Mesodermal cell (in vitro differentiated cells): Measurements from ENCODE around the gene ANTXR1.
"Not testable (repeated sequence)": the region's sequence is repeated elsewhere in the genome, so short reads cannot be mapped to it uniquely, and the experiment has no call there.

Source experiments
- H3K27ac ChIP-seq: 2 replicates; pipeline ENCODE4 v1.7.0; 2013; ENCODE audit warnings: mild to moderate bottlenecking, low read depth, low read length, moderate library complexity; ENCODE audit not compliant: severe bottlenecking
- H3K36me3 ChIP-seq: 2 replicates; pipeline ENCODE4 v1.7.1; 2013; ENCODE audit warnings: mild to moderate bottlenecking, low read length, moderate library complexity; ENCODE audit not compliant: control insufficient read depth, insufficient read depth
- H3K4me1 ChIP-seq: one replicate; pipeline ENCODE4 v1.7.1; 2013; ENCODE audit warnings: mild to moderate bottlenecking, low read length; ENCODE audit not compliant: insufficient read depth, control insufficient read depth, poor library complexity, severe bottlenecking
- H3K4me3 ChIP-seq: 2 replicates; pipeline ENCODE4 v1.7.0; 2013; ENCODE audit warnings: low read length, control low read depth, mild to moderate bottlenecking; ENCODE audit not compliant: insufficient read depth, poor library complexity, severe bottlenecking; ENCODE audit errors: extremely low read depth
- H3K9me3 ChIP-seq: 2 replicates; pipeline ENCODE4 v1.7.1; 2013; ENCODE audit warnings: mild to moderate bottlenecking, low read length, moderate library complexity; ENCODE audit not compliant: control insufficient read depth
- whole genome bisulfite sequencing, 2 experiments: methylation state at CpG; one replicate each; pipeline ENCODE4 v1.1.5; 2013; ENCODE audit warnings: missing lambda C conversion rate in 2 of 2; ENCODE audit not compliant: insufficient coverage in 2 of 2; 5-methylcytosine and 5-hydroxymethylcytosine counted together

The ANTXR1 gene

DNA sequence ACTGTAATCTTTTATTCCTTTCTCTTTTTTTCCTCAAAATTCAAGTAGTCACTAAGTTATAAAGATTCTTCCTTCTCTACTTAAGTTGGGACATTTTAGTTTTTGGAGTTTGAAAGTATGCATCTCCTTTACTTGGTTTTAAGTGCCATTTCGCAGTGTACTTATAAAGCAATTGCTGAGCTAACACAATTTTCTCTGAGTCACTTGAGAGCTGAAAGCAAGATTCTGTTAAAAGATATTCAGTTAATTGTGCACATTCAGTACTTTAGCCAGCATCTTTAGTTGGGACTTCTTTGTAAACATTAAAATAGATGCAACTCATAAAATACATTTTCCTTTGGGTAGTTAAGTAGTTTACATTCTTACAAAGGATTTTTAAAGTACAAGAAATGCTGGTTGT, 238.0 kb downstream of the ANTXR1 start:
- WGBS, 2 experiments, result 80% methylated on average over 1 of the region's 1 CpG; no CpG with 5 or more reads in 1 of the 2 experiments
- H3K4me3 ChIP-seq, result no peak overlapping the region
- no peaks in the 10 kb centered on the region for H3K4me1 ChIP-seq
- peaks cover 20% of the 10 kb centered on the region for H3K36me3 ChIP-seq
- no peaks in the 10 kb centered on the region for H3K9me3 ChIP-seq
- no peak overlapping the region for H3K27ac ChIP-seq

DNA sequence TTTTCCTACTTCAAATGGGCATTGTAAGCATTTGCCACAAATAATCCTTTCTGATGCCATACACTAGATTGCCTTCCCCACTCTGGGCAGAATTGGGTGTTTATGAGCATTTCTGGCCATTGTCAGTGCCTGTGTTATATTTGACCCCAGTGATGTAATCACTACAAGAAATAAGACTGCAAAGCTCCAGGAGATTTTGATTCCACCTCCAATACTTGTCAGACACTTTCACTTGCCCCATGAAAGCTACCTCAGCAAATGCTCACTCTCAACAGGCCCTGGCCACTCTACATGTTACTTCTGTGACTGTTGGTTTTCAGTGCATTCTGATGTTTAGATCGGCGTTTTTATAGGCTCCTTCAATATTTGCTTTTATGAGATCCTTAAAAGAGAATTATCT, 239.0 kb downstream of the ANTXR1 start:
- Histone ChIP-seq H3K36me3 (peaks cover 10% of the 10 kb centered on the region), H3K4me3 (no peak overlapping the region), H3K4me1 (no peaks in the 10 kb centered on the region), H3K27ac (no peak overlapping the region), H3K9me3 (no peaks in the 10 kb centered on the region)
- 92% methylated on average over 2 of the region's 2 CpGs; no CpG with 5 or more reads in 1 of the 2 experiments for WGBS, 2 experiments

DNA sequence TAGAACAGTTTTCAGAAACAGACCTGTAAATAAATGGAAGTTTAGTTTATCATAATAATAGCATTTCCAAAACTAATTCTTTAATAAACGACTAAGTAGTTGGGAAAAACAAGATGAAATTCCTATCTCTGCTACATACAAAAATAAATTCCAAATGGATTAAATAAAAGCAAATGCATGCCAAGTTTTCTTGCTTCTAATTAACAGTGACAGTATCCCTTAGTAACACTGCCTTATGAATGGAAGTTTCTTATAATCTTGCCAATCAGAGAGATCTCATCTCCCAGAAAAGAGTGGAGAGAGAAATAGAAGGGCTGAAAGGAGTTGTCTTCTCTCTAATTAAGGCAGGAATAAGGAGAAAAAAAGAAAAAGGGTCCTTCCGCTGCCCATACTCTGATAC, 240.1 kb downstream of the ANTXR1 start:
- no peak overlapping the region for H3K4me3 ChIP-seq
- no peaks in the 10 kb centered on the region for H3K36me3 ChIP-seq
- no peak overlapping the region for H3K27ac ChIP-seq
- no CpG with 5 or more reads among the region's 2 CpGs for WGBS, 2 experiments
- H3K9me3 ChIP-seq, result no peaks in the 10 kb centered on the region
- no peaks in the 10 kb centered on the region for H3K4me1 ChIP-seq

DNA sequence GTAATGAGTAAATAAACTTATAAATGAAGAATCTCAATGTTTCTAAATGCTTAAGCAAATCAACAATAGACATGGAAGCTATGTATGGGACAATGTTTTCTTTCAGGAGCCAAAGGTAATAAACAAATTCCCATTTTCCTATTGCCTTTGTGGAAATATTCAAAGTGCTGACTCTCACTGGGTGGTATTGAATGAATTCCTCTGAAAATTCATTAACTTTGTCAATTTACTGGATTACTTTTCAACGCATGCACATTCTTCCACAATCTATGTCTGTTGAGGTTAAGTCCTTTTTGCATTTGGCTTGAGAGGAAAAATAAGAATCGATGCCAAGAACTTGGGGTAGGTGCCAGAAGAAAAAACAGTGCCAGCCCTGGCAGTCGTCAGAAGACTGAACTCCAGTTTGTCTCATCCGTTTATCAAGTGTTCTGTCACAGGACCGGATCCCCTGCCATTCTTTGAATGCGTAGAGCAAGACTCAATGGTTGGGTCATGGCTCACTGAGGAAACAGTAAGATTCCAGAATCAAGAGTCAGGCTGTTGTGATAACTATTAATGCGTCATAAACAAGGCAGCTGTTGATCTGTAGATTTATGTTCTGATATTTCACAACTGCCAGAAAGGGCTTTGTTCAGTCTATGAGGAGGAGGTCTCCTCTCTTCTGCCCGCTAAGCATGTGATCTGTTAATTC, 240.8 kb downstream of the ANTXR1 start:
- H3K4me1 ChIP-seq, result no peaks in the 10 kb centered on the region
- H3K9me3 ChIP-seq, result peaks cover 4% of the 10 kb centered on the region
- H3K4me3 ChIP-seq, result no peak overlapping the region
- no peak overlapping the region for H3K27ac ChIP-seq
- no peaks in the 10 kb centered on the region for H3K36me3 ChIP-seq
- 90 to 91% methylated on average over 6 of the region's 8 CpGs for WGBS, 2 experiments

DNA sequence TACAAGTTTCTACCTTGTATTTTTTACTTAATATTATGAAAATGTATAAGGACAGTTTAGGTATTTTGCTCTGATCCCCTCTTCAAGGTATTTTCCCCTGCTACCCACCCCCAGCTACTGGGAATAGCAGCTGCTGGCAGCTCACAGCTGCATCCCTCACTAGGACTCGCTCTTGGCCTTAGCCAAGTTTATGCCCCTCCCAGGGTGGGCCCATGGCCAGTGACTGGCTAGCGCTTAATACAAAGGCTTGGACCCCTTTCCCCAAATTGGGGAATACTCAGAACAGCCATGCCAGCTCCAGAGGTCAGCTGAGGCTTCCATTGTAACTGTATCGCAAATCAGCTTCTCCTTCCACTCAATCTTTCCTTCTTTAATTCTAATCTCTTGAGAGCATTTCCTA, 242.8 kb downstream of the ANTXR1 start:
- Histone ChIP-seq H3K36me3 (no peaks in the 10 kb centered on the region), H3K4me3 (no peak overlapping the region), H3K9me3 (peaks cover 19% of the 10 kb centered on the region), H3K27ac (no peak overlapping the region), H3K4me1 (no peaks in the 10 kb centered on the region)
- WGBS, 2 experiments, result 90 to 100% methylated on average over 3 of the region's 3 CpGs

DNA sequence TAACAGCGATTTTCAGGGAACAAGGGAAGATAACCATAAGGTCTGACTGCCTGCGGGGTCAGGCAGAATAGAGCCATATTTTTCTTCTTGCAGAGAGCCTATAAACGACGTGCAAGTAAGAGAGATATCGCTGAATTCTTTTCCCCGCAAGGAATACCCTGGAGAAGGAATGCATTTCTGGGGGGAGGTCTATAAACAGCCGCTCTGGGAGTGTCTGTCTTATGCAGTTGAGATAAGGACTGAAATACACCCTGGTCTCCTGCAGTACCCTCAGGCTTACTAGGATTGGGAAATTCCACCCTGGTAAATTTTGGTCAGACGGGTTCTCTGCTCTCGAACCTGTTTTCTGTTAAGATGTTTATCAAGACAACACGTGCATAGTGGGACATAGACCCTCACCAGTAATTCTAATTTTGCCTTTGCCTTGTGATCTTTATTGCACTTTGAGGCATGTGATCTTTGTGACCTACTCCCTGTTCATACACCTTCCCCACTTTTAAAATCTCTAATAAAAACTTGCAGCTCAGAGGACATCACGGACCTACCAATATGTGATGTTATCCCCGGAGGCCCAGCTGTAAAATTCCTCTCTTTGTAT, 247.1 kb downstream of the ANTXR1 start:
- not testable (repeated sequence) for H3K4me3 ChIP-seq, H3K36me3 ChIP-seq, H3K27ac ChIP-seq, H3K4me1 ChIP-seq
- peaks cover 38% of the 10 kb centered on the region for H3K9me3 ChIP-seq
- WGBS, 2 experiments, result 88 to 93% methylated on average over 9 of the region's 12 CpGs

DNA sequence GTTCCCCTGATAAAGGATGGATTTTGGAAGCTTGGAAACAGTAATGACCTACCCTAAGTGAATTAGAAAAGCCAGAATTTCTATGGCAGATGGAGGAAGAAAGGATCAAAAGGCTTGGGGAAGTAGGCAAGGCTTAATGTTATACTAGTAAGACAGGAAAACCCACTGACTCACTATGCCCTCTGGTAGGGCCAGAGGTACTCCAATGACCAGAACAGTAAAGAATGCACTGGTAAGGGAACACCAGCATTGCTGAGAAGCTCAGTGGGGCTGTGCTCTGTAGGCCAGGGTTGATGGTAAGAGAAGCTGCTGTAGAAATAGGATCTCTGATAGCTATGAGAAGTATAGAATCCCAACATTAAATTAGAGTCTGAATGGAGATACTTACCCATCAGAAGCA, 247.7 kb downstream of the ANTXR1 start:
- H3K4me3 ChIP-seq, result no peak overlapping the region
- no peaks in the 10 kb centered on the region for H3K4me1 ChIP-seq
- peaks cover 41% of the 10 kb centered on the region for H3K9me3 ChIP-seq
- no peak overlapping the region for H3K27ac ChIP-seq
- H3K36me3 ChIP-seq, result no peaks in the 10 kb centered on the region

DNA sequence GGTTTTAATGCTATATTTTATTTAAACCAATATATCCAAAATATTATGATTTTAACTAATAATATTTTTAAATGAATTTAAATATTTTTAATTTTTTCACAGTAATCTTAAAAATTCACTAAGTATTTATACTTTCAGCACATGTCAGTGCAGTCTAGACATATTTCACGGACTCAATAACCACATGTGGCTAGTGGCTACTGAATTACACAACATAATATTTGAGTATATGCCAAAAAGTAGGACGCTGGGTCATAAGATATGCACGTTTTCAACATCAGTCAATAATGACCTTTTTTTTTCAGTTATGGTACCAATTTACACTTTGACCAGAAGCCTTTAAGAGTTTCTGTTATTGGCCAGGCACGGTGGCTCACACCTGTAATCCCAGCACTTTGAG, 256.4 kb downstream of the ANTXR1 start:
- H3K27ac ChIP-seq, result no peak overlapping the region
- no peaks in the 10 kb centered on the region for H3K4me1 ChIP-seq
- peaks cover 4% of the 10 kb centered on the region for H3K9me3 ChIP-seq
- no peak overlapping the region for H3K4me3 ChIP-seq
- WGBS, 2 experiments, result 70 to 100% methylated on average over 1 to 2 of the region's 4 CpGs
- H3K36me3 ChIP-seq, result no peaks in the 10 kb centered on the region

DNA sequence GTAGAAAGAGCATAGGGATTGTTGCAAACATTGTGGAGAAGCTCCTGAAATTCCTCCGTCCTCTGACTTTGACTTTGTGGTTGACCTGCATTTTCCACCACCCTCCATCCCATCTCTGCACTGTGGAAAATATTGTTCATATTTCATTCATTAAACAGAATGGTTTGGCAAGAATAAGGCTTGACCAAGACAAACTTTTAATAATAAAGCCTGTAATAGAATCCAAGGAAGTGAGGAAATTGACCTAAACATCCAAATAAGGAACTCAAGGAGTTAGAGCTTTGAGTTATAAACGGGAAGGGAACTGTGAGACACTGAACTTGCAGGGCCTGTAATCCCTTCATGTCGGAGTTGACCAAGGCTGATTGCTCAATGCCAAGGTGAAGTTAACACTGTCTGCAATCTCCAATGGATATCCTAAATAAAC, 258.9 kb downstream of the ANTXR1 start:
- H3K9me3 ChIP-seq, result no peaks in the 10 kb centered on the region
- no peak overlapping the region for H3K27ac ChIP-seq

DNA sequence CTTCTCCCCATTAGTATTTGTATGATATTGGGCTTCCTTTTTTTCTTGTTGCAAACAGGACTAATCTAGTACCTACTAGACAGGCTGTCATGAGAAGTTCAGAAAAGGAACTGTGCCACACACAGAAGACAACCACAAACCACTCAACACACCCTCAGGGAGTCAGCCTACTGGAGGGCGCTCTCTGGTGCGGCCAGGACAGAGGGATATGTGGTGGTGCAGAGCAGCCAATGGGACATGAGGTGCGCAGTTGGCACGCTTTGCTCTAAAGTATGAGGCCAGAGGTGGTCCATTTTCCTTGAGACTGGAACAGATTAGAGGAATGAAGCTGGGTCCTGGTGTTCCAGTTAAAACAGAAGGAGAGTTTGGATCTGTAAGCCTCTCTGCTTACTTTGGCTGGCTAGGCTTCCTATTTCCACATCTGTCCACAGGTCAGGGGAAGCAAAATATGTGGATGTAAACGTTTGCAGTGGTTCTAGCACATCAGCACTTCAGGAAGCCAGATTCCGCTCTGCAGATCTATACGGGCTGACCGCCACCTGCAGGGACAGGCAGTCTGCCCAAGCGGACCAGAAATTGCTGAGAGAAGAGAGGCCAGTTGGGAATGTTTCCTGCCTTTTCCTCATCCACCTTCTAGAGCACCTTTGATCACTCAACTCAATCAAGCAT, 260.0 kb downstream of the ANTXR1 start:
- Histone ChIP-seq H3K9me3 (no peaks in the 10 kb centered on the region), H3K36me3 (no peaks in the 10 kb centered on the region), H3K4me1 (no peaks in the 10 kb centered on the region), H3K27ac (no peak overlapping the region), H3K4me3 (no peak overlapping the region)
- WGBS, 2 experiments, result 75 to 85% methylated on average over 5 of the region's 9 CpGs

More for the DNA sequence above, 258.9 kb downstream of the ANTXR1 start:
- Histone ChIP-seq H3K36me3 (no peaks in the 10 kb centered on the region), H3K4me1 (no peaks in the 10 kb centered on the region), H3K4me3 (no peak overlapping the region)
- 83 to 100% methylated on average over 1 of the region's 3 CpGs for WGBS, 2 experiments

DNA sequence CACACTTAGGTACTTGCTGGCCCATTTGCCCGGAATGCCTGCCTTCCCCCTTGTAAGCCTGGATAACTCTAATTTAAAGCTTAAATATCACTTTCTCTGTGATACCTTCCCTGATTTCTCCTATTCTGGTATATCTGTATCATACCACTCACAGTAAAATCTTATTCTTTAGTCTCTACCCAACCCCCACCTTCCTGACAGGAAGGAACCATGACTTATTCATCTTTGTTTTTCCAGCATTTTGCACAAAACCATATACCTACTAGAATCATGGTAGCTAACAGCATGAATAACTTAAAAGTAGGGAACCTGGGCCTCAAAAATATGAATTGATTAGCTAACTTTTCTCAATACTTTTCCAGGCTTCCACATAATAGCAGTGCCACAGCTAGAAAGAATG, 262.5 kb downstream of the ANTXR1 start:
- WGBS, 2 experiments, result 100% methylated on average over 1 of the region's 1 CpG
- Histone ChIP-seq H3K9me3 (no peaks in the 10 kb centered on the region), H3K36me3 (no peaks in the 10 kb centered on the region), H3K4me1 (no peaks in the 10 kb centered on the region), H3K4me3 (no peak overlapping the region), H3K27ac (no peak overlapping the region)
